ENCODE results near the gene GDF15.
A peak's percentile ranks its signal among the peaks of the same experiment; 100 is the strongest.

Gene GDF15

GRCh38 chr19:18420930-18421329, 35.0 kb downstream of the GDF15 start:
- TF ChIP-seq ZNF777 (tag by site-specific recombination; IDR thresholded peaks at IDR 0.05; ENCODE audit: borderline replicate concordance) (no peak), ZNF707 (tag by site-specific recombination; IDR thresholded peaks at IDR 0.05) (no peak), PRDM2 (tag by site-specific recombination; IDR thresholded peaks at IDR 0.05; ENCODE audit: borderline replicate concordance) (no peak), ZNF10 (tag by site-specific recombination; IDR thresholded peaks at IDR 0.05) (no peak), PRDM10 (tag by site-specific recombination; IDR thresholded peaks at IDR 0.05) (0 out of 2 replicates have a peak, but pooled peaks have one; percentile 9), ZNF830 (tag by site-specific recombination; IDR thresholded peaks at IDR 0.05; ENCODE audit: low read depth) (no peak), ATF2 (tag by site-specific recombination; IDR thresholded peaks at IDR 0.05; ENCODE audit: low read depth) (no peak)
- H3K36me3 ChIP-seq (ENCODE audit: control insufficient read depth in 2 of 2, insufficient read depth in 1 of 2, low read length in 2 of 2), result no peaks in the 10 kb centered on the region
- ChIA-PET POLR2A (interaction anchor here (1.0 to 1.1 kb wide), 3 partner anchors 11 to 33 kb away, joined by 3 read pairs; no protein-coding TSS in a partner anchor), CTCF (interaction anchor here (2.2 kb wide), 1 partner anchor 71 kb away, joined by 10 read pairs; no protein-coding TSS in a partner anchor)
- no peak overlapping the region for H3K4me3 ChIP-seq (ENCODE audit: low read depth, low read length)
- H3K27ac ChIP-seq (ENCODE audit: extremely low read depth, low read depth, low read length), result no peak overlapping the region
- H3K9me3 ChIP-seq (ENCODE audit: control insufficient read depth, insufficient read depth, low read depth, low read length), result no peaks in the 10 kb centered on the region
- peaks cover 10% of the 10 kb centered on the region; the same call in 1 of the 2 replicates for H3K4me1 ChIP-seq (ENCODE audit: control insufficient read depth, insufficient read depth, low read length)

GRCh38 chr19:18421371-18421959, 35.5 kb downstream of the GDF15 start:
- H3K36me3 ChIP-seq (ENCODE audit: control insufficient read depth in 2 of 2, insufficient read depth in 1 of 2, low read length in 2 of 2), result no peaks in the 10 kb centered on the region
- CTCF ChIA-PET, result interaction anchor here (0.6 to 2.2 kb wide), 4 partner anchors 61 to 213 kb away, joined by 3 to 10 read pairs (median 4); no protein-coding TSS in a partner anchor
- H3K9me3 ChIP-seq (ENCODE audit: control insufficient read depth, insufficient read depth, low read depth, low read length), result no peaks in the 10 kb centered on the region
- peaks cover 11% of the 10 kb centered on the region; the same call in 1 of the 2 replicates for H3K4me1 ChIP-seq (ENCODE audit: control insufficient read depth, insufficient read depth, low read length)
- no peak overlapping the region for H3K27ac ChIP-seq (ENCODE audit: extremely low read depth, low read depth, low read length)
- H3K4me3 ChIP-seq (ENCODE audit: low read depth, low read length), result no peak overlapping the region
- POLR2A ChIA-PET, result interaction anchor here (1.0 to 1.1 kb wide), 3 partner anchors 10 to 33 kb away, joined by 3 read pairs; no protein-coding TSS in a partner anchor
- TF ChIP-seq ZNF302 (tag by site-specific recombination; IDR thresholded peaks at IDR 0.05; ENCODE audit: low read depth) (no peak), ZFP69B (tag by site-specific recombination; IDR thresholded peaks at IDR 0.05) (0 out of 2 replicates have a peak, but pooled peaks have one; percentile 27), ZBTB44 (tag by site-specific recombination; IDR thresholded peaks at IDR 0.05) (no peak), ZNF692 (tag by site-specific recombination; IDR thresholded peaks at IDR 0.05) (peak; percentile 40; the same call in 1 of the 2 replicates), KLF1 (tag by site-specific recombination; IDR thresholded peaks at IDR 0.05) (peak; percentile 87), ZNF623 (tag by site-specific recombination; IDR thresholded peaks at IDR 0.05) (peak; percentile 94), ZNF513 (tag by site-specific recombination; IDR thresholded peaks at IDR 0.05) (no peak)
